ENCODE results near the gene SLC35C1.
"Not testable (repeated sequence)": the region's sequence is repeated elsewhere in the genome, so short reads cannot be mapped to it uniquely, and the experiment has no call there.

The SLC35C1 gene

DNA sequence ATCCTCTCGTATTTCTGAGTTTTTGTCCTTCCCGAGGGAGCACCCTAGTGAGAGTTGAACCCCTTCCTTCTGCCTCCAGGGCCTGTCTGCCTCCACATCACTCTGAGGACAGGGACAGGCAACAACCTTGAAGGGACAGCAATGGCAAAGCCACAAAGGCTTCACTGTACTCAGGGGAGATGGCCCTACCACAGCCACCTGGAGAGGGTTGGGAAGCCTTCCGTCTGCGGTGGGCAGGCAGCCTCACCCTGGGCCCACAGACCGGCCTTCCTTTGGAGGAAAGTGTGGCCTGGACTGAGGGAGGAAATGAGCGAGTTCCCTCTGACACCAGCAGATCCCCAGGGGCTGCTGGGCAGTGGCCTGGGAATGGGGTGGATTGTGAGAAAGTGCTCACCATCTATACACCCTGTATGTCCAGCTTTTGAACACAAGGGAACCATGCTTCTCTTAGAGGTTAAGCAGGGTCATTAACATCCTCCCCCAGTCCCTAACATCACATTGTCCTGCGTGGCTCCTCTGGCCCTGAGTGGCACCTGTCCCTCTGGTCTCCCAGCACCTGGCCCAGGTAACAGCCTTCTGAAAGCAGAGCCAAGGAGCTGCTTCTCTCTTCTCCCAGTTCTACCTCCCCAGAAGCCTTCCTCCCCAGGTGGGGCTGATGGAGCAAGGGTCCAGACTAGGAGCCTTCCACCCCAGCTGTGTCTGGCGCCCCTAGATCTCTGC, 6.8 kb downstream of the SLC35C1 start:
- DNase-seq = no peak

DNA sequence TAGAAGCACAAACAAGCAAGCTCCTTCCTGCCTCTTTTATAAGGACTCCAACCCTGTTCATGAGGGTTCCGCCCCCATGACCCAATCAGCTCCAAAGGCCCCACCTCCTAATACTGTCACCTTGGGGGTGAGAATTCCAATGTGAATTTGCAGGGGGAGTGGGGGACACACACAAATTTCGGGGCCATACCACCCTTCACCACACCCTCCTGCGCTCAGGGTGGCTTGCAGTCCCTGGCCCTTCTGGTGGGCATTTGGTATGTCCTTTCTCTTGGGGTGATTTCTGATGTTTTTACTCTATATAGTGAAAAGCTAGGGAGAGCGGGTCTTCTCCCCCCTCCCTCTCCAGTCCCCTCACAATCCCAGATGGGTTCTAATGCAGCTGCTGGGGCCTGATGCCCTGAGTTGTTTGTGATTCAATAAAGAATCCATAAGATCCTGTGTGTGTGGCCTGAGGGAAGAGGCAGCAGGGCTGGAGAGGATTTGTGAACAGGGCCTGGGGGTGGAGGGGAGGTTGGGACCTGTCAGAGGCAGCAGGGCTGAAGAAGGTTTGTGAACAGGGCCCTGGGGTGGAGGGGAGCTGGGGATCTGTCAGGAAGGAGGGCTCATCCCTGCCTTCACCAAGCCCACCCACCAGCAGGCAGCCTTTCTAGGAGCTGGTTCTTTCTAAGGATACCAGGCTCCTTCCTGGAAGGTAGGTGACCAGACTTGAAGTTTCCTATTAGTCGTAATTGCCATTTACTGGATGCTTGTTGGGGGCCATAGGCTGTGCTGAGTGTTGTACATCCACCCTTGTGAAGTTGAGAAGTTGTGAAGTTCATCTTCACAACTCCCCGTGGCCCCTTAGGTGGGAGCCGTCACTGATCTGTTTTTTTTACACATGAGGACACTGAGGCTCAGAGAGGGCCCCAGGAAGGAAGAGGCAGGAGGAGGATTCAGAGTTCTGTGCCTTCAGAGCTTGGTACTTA, 7.9 kb downstream of the SLC35C1 start:
- DNase-seq = no peak

DNA sequence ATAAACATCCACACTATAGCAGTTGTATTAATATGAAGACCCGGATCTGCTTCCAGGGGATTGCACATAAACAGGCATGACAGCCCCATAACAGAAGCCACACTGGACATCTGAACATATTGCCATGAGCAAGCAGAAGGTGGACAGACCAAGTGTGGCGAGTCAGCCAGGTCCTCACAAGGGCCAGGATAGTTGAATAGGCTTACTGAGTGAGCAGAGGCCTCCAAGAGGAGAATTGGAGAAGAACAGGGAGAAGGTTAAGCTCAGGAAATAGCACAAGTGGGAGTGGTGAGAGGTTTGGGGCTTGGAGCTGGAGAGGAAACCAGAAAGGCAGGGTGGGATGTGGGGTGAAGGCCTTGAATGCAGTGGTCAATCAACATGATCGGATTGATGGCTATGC, 10.8 kb downstream of the SLC35C1 start:
- no peak for DNase-seq

DNA sequence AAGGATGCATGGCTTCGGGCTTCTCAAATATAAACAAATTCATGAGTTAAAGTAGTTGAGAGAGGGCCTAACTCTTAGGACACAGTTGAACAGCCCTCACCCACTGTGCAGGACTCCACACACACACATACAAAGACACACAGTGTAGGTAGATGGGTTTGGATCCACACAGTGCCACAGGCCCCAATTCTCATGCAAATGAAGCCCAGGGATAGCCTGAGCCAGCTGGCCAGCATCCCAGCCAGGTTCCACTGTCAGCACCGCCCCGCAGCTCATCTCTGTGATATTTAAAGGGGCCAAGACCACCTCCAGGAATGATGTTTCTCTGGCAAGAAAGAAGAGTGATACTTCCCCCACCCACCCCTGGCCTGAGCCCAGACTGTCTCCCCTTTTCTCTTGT, 11.7 kb downstream of the SLC35C1 start:
- no peak for DNase-seq

DNA sequence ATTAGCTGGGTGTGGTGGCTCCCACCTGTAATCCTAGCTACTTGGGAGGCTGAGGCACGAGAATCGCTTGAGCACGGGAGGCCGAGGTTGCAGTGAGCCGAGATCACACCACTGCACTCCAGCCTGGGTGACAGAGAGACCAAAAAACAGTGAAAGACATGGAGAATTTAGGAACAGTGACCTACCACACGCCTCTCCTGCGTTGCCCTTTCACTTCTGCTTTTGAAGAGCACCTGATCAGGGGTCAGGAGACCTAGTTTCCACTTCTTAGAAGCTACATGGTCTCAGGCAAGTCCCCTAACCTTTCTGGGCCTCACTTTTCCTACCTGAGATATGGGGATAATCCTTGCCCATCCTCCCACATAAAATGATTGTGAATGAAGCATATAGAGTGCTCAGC, 12.2 kb downstream of the SLC35C1 start:
- DNase-seq = no peak

DNA sequence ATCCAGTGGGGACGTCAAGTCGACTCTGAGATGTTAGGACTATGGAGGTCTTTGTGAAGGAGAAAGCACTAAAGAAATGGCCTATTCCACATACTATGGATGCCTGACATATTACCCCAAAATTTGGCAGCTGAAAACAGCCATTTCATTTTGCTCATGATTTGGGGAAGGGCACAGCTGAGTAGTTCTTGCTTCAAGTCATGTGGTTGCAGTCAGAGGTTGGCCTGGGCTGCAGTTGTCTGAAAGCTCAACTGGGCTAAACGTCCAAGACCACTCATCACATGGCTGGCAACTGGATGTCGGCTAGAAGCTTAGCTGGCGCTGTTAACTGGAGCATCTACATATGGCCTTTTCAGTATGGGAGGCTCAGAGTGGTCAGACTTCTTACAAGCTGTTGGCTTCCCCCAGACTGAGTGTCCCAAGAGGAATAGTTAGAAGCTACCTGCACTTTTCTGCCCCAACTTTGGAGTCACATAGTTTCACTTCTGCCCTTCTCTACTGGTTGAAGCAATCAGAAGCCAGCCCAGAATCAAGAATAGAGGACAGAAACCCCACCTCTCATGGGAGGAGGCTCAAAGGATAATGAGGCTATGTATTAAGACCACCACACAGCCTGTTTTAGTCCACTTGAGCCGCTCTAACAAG, 14.1 kb downstream of the SLC35C1 start:
- DNase-seq = no peak

DNA sequence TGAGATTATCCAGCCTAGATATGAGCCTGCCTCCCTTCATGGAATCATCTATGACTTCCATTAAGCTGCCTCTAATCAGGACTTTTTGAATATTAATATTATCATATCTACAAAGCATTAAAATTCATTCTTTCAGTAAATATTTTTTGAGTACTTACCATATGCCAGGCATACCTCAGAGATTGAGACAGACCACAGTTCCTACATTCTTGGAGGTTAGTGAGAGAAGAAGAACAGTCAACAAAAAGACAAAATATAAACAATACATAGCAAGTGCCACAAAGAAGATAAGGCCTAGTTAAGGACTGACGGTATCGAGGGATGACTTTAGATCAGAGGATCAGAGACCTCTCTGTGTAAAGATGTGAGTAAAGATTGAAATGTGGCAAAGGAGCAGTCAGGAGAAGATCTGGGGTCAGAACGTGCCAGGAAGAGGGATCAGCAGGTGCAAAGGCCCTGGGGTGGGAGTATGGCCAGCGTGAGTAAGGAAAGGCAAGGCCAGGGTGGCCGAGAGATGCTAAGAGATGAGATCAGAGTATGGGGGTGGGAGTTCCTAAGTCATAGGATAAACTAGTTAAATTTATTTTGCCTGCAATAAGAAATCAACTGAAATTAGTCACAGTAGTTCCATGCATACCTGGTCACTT, 15.4 kb downstream of the SLC35C1 start:
- no peak for DNase-seq

DNA sequence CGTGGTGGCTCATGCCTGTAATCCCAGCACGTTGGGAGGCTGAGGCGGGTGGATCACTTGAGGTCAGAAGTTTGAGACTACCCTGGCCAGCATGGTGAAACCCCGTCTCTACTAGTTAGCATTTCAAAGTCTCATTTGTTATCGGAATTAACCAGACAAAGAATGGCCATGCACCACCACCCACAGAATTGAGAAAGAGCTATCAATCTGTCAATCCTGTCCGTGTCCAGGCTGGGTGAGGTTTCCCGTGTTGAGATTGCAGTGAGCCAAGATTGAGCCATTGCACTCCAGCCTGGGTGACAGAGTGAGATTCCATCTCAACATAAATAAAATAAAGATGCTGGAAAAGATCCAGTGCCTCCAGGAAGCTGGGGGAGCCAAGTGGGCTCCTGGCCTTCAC, 21.5 kb downstream of the SLC35C1 start:
- DNase-seq = not testable (repeated sequence)

DNA sequence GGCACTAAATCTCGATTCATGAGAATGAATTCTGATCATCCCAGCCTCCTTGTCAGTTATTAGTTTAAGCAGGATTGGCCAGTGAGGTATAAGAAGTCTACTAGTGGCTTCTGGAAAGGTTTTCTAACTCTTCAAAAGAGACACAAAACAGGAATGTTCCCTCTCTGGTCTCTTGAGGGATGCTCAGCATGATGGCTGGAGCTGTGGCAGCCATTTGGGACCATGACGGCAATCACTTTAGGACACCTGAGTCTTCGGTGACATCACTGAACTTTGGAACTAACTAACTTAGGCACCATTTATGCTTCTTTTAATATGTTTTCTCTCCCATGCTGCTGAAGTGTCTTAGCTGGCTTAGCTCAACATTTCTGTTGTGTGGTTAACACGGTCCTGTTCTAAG, 22.2 kb downstream of the SLC35C1 start:
- no peak for DNase-seq

DNA sequence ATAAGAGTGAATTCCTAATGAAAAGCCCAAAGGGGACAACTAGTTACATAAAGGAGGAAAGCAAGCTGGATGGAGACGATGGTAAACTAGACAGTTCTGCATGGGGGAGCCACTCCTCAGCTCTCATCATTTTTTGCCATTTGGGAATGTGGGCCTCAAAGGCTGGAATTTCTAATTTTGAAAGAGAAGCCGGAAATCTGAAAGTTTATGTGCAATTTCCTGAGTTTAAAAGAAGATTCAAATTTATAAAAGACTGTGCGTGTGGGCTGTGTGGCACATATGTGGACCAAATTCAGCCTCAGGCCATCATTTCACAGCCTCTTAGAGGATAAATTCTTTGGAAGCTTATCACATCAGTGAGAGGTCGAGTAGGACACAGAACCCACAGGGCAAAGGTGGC, 24.0 kb downstream of the SLC35C1 start:
- no peak for DNase-seq

DNA sequence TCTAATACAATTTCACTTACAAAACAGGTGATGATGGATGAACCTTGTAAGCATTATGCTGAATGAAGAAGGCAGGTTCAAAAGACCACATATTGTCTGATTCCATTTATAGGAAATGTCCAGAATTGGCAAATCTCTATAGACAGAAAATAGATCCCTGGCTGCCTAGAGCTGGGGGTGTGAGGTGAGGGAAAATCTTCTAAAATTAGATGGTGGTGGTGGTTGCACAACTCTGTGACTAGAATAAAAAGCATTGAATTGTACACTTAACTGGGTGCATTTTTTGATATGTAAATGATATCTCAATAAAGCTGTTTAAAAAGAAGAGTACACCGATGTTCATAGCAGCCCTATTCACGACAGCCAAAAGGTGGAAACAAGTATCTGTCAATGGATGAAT, 25.6 kb downstream of the SLC35C1 start:
- no peak for DNase-seq

DNA sequence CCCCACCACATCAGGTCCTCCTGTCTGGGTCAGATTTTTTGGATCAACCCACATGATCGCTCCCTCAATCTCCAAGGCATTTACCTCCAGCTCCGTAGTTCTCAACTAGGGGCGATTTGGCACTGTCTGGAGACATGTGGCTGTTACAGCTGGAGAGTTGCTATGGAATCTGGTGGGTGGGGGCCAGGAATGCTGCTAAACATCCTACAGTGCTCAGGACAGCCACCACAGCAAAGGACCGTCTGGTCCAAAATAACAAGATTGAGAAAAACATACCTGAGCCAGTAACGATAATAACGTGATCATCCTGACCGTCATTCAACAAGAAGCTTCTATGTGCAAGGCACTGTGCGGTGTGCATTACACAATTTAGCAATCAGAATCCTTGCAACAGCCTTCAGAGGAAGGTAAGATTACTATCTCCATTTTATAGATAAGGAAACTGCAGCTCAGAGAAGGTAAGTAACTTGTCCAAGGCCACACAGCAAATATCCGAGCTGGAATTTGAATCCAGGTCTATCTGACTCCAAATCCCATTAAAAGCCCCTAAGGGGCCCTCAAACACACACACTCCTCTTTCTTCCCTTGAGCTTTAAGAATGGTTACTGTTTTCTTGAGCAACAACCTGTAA, 28.0 kb downstream of the SLC35C1 start:
- no peak for DNase-seq

DNA sequence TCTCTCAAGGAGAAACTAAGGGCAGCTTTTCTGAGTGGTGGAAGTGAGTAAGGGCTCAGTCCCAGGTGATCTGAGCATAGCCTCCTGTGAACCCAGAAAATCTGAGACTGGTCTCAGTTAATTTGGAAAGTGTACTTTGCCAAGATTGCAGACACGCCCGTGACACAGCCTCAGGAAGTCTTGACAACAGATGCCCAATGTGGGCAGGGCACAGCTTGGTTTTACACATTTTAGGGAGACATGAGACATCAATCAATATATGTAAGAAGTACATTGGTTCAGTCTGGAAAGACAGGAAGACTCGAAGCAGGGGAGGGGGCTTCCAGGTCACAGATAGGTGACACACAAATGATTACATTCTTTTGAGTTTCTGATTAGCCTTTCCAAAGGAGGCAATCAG, 28.8 kb downstream of the SLC35C1 start:
- no peak for DNase-seq

DNA sequence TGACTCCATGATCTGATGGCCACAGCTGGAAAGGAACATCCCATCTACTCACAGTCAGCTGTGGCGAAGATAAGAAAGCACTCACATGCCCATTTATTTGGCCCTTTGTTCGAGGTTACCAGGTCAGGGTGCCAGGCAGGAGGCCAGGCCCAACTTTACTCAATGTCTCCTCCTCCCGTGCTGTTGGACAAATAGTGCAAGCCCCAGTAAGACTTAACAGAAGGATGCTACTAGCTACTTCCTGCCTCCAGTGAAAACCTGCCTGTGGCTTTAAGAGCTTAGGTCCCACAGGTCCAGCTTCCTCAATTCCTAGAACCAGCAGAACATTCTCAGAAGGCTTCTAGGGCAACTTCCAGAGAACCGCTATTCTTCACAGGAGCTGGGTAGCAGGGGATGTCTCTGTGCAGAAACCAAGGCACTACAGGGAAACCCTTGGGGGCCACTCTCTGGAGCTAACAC, 29.4 kb downstream of the SLC35C1 start:
- no peak for DNase-seq

DNA sequence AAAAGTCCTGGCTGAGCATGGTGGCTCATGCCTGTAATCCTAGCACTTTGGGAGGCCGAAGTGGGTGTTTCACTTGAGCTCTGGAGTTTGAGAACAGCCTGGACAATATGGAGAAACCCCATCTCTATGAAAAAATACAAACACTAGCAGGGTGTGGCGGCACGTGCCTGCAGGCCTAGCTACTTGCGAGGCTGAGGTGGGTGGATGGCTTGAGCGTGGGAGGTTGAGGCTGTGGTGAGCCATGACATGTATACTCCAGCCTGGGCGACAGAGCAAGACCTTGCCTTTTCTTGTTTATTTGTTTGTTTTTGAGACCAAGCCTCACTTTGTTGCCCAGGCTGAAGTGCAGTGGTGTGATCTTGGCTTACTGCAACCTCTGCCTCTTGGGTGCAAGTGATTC, 34.3 kb downstream of the SLC35C1 start:
- no peak for DNase-seq

DNA sequence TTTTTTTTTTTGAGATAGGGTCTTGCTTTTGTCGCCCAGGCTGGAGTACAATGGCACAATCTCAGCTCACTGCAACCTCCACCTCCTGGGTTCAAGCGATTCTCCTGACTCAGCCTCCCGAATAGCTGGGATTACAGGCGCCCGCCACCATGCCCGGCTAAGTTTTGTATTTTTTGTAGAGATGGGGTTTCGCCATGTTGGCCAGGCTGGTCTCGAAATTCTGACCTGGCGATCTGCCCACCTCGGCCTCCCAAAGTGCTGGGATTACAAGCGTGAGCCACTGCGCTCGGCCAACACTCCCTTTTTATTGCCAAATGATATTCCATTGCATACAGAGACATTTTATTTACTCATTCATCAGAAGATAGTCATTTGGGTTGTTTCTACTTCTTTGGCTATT, 35.3 kb downstream of the SLC35C1 start:
- DNase-seq = not testable (repeated sequence)

DNA sequence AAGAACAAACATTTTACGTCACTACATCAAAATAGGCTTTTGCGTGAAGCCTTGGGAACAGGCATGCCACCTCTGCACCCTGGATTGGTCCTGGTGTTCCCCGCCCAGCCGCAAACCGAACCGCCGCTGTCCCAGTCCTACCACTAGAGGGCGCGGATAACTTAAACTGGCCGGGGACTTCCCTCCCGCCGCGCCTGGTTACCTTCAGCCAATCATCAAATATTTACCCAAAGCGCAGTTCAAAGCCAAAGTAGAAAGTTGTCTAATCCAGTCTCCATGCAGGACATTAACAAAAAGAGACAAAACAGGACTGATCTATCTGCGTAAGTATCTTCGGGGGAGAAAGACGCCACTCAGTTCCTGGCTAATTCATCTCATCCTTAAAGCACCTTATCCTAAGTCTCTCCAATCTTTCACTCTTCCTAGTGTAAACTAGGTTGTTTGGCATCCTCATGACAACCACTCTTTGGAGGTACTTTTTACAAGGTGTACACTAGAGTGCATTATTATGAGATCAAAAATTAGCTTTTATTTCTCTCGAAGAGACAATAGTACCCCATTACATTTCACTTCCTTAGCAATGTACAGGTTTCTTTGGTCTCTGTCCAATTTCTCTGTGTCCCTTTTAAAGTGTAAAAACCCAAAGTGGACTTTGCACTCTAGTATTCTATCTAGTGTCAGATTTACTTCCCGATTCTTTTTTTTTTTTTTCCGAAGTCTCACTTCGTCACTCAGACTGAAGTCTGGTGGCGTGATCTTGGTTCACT, 38.4 kb downstream of the SLC35C1 start:
- DNase-seq = peak; percentile 77 to 89

DNA sequence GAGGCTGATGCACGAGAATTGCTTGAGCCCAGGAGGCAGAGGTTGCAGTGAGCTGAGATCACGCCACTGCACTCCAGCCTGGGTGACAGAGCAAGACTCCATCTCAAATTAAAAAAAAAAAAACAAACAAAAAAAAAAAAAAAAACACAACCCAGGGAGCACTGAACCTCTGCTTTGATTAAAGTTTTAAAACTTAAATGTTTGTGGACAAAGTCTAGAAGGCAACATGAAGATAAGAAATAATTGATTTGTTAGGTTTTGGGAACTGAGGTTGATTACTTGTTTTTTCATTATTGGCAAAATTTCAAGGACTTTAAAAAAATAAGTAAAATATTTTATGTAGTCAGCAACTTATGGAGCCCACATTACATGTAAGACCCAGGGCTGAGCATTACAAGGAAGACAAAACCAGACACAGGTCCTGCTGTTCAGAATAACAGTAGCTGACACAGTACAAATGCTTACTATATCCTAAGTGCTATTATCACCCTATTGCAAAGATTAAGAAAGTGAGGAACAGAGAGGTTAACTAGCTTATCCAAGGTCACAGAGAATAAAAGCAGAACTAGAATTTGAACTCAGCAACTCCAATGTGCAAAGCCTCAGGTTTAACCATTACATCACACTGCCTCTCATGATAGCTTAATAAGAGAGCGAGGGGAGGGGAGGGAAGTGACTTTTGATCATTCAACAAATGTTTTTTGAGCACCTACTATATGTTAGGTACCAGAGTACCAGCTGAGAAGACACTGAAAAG, 40.1 kb downstream of the SLC35C1 start:
- no peak for DNase-seq

DNA sequence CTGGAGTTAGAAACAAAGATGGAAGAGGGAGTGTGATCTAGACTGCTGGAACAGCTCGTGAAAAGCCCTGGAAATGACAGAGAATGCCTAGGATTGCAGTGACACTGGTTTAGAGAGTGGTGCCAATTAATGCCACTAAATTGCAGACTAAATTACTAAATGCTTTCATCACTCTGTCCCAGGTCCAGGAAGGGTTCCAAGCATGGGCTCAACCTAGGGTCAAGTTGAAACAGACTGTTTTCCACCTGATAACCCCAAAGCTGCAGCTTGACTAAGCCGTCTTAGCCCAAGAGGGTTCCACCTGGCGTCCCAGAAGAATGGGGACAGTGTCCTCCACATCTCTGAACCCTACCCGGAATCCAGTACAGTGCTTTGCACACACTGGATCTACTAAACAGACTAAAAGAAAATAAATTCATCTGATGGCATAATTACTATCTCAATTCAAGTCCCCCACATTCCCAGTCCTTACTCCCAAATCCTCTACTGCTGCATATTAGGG, 41.3 kb downstream of the SLC35C1 start:
- DNase-seq = no peak
